Immature natural killer cell (primary cell): Measurements from ENCODE around the gene PHACTR1. TPM values are rescaled to one million over a fixed set of nuclear protein-coding genes. Genes with fewer than 3 reads are reported as not detected.
"Not testable (repeated sequence)": the region's sequence is repeated elsewhere in the genome, so short reads cannot be mapped to it uniquely, and the experiment has no call there.

ENCODE experiments used
- DNase-seq, 3 donors: peaks; one replicate each; pipeline ENCODE4 v3.0.0; 2022; ENCODE audit warnings: mixed read lengths in 1 of 3
- H3K27ac Mint-ChIP-seq, 6 donors: one replicate each; pipeline ENCODE4 v1.8.0; 2020; ENCODE audit warnings: mixed read lengths in 6 of 6, mild to moderate bottlenecking in 5 of 6, inconsistent platforms in 4 of 6, moderate library complexity in 3 of 6
- H3K27me3 Mint-ChIP-seq, 3 donors: one replicate each; pipeline ENCODE4 v1.8.0; 2020 to 2021; ENCODE audit warnings: low read depth in 3 of 3, mild to moderate bottlenecking in 3 of 3, mixed read lengths in 3 of 3, moderate library complexity in 3 of 3, inconsistent platforms in 1 of 3
- H3K36me3 Mint-ChIP-seq, 3 donors: one replicate each; pipeline ENCODE4 v1.8.0; 2020; ENCODE audit warnings: mixed read lengths in 3 of 3, inconsistent platforms in 2 of 3, mild to moderate bottlenecking in 2 of 3
- H3K4me1 Mint-ChIP-seq, 2 donors: one replicate each; pipeline ENCODE4 v1.8.0; 2020; ENCODE audit warnings: inconsistent platforms in 2 of 2, mild to moderate bottlenecking in 2 of 2, mixed read lengths in 2 of 2, moderate library complexity in 1 of 2
- H3K4me3 Mint-ChIP-seq, 5 donors: one replicate each; pipeline ENCODE4 v1.8.0; 2020; ENCODE audit warnings: mild to moderate bottlenecking in 5 of 5, mixed read lengths in 5 of 5, inconsistent platforms in 3 of 5, moderate library complexity in 3 of 5
- H3K9me3 Mint-ChIP-seq, 6 donors: one replicate each; pipeline ENCODE4 v1.8.0; 2020; ENCODE audit warnings: mild to moderate bottlenecking in 6 of 6, mixed read lengths in 6 of 6, inconsistent platforms in 4 of 6, moderate library complexity in 3 of 6
- polyA plus RNA-seq, 3 donors: library from polyadenylated mRNA; unstranded; fragments of 300-500 nt; fragmentation: Illumina TruSeq; gene quantifications; one replicate each; pipeline ENCODE4 v1.2.3, GENCODE V29; 2021

PHACTR1 gene
- polyA plus RNA-seq, 3 donors from 2014 or later: 0.41 to 1.1 (median 0.43) TPM

GRCh38 chr6:13238640-13239216 lies 522.2 kb downstream of the PHACTR1 start:
- DNase-seq: no peak
- Mint-ChIP-seq H3K27ac (no peak overlapping the region), H3K36me3 (peaks cover 0 to under 1% (median 0%) of the 10 kb centered on the region in 3 donors), H3K4me1 (no peaks in the 10 kb centered on the region), H3K9me3 (peaks cover 0 to 2% (median under 1%) of the 10 kb centered on the region in 6 donors), H3K4me3 (no peak overlapping the region), H3K27me3 (peaks cover 4 to 5% (median 5%) of the 10 kb centered on the region in 3 donors)

GRCh38 chr6:13239530-13240455 lies 523.2 kb downstream of the PHACTR1 start:
- peaks cover 0 to 4% (median 0%) of the 10 kb centered on the region in 3 donors for H3K36me3 Mint-ChIP-seq
- H3K27ac Mint-ChIP-seq: no peak overlapping the region
- H3K4me1 Mint-ChIP-seq: no peaks in the 10 kb centered on the region
- H3K4me3 Mint-ChIP-seq: no peak overlapping the region
- peaks cover 4 to 5% (median 5%) of the 10 kb centered on the region in 3 donors for H3K27me3 Mint-ChIP-seq
- peaks cover 0 to 6% (median under 1%) of the 10 kb centered on the region in 6 donors for H3K9me3 Mint-ChIP-seq
- DNase-seq: no peak

- Mint-ChIP-seq H3K9me3 (peaks cover 0 to 6% (median under 1%) of the 10 kb centered on the region in 6 donors), H3K36me3 (peaks cover 0 to 4% (median 0%) of the 10 kb centered on the region in 3 donors)
- no peak for DNase-seq
These were observed 524.8 kb downstream of the PHACTR1 start for GRCh38 chr6:13241364-13241763.

GRCh38 chr6:13242178-13242577 lies 525.6 kb downstream of the PHACTR1 start:
- Mint-ChIP-seq H3K36me3 (peaks cover 0 to 4% (median 0%) of the 10 kb centered on the region in 3 donors), H3K9me3 (peaks cover 0 to 6% (median under 1%) of the 10 kb centered on the region in 6 donors), H3K4me1 (no peaks in the 10 kb centered on the region), H3K4me3 (no peak overlapping the region), H3K27ac (no peak overlapping the region), H3K27me3 (peaks cover 0 to 5% (median 0%) of the 10 kb centered on the region in 3 donors)
- DNase-seq: no peak

More at GRCh38 chr6:13241364-13241763, 524.8 kb downstream of the PHACTR1 start:
- H3K4me1 Mint-ChIP-seq: no peaks in the 10 kb centered on the region
- H3K27ac Mint-ChIP-seq: no peak overlapping the region
- peaks cover 0 to 2% (median 2%) of the 10 kb centered on the region in 3 donors for H3K27me3 Mint-ChIP-seq
- H3K4me3 Mint-ChIP-seq: no peak overlapping the region

- no peaks in the 10 kb centered on the region for H3K4me1 Mint-ChIP-seq
- no peak overlapping the region for H3K27ac Mint-ChIP-seq
- peaks cover 0 to 4% (median 0%) of the 10 kb centered on the region in 3 donors for H3K36me3 Mint-ChIP-seq
- H3K4me3 Mint-ChIP-seq: no peak overlapping the region
- peaks cover 0 to 9% (median 0%) of the 10 kb centered on the region in 3 donors for H3K27me3 Mint-ChIP-seq
- no peak for DNase-seq
- H3K9me3 Mint-ChIP-seq: peaks cover 0 to 6% (median under 1%) of the 10 kb centered on the region in 6 donors
These were observed 526.0 kb downstream of the PHACTR1 start for GRCh38 chr6:13242590-13242989.

DNA sequence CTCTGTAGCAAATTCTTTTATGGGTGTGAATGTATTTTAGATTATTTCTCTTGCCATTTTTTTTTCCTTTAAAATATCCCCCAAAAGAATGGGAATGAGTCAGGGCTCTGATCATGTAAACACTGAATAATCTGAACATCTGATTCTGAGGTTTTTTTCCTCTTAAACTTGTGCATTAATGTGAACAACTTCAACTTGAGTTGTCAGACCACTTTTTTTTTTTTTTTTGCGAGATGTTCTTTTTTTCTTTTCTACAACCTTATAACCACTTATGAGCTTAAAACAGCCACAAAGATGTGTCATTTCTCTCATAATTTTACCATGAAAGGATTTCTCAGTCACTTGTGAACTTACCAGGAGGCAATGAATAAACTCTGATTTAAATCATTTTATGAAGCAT lies 526.5 kb downstream of the PHACTR1 start:
- no peak overlapping the region for H3K4me3 Mint-ChIP-seq
- DNase-seq: no peak
- H3K27ac Mint-ChIP-seq: no peak overlapping the region
- H3K27me3 Mint-ChIP-seq: peaks cover 0 to 10% (median 0%) of the 10 kb centered on the region in 3 donors
- H3K9me3 Mint-ChIP-seq: peaks cover 0 to 6% (median under 1%) of the 10 kb centered on the region in 6 donors
- H3K4me1 Mint-ChIP-seq: no peaks in the 10 kb centered on the region
- H3K36me3 Mint-ChIP-seq: peaks cover 0 to 4% (median 0%) of the 10 kb centered on the region in 3 donors

DNA sequence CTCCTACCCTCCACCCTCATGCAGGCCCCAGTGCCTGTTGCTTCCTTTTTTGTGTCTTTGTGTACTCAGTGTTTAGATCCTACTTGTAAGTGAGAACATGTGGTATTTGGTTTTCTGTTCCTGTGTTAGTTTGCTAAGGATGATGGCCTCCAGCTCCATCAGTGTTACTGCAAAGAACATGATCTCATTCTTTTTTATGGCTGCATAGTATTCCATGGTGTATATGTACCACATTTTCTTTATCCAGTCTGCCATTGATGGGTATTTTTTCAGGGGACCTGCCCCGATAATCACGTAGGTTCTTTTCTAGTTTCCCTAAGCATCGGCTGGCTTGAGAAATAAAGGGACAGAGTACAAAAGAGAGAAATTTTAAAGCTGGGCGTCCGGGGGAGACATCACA lies 527.2 kb downstream of the PHACTR1 start:
- not testable (repeated sequence) for H3K36me3 Mint-ChIP-seq, H3K27ac Mint-ChIP-seq, H3K4me1 Mint-ChIP-seq, H3K4me3 Mint-ChIP-seq, H3K9me3 Mint-ChIP-seq, DNase-seq
- peaks cover 0 to 13% (median 0%) of the 10 kb centered on the region in 3 donors for H3K27me3 Mint-ChIP-seq

DNA sequence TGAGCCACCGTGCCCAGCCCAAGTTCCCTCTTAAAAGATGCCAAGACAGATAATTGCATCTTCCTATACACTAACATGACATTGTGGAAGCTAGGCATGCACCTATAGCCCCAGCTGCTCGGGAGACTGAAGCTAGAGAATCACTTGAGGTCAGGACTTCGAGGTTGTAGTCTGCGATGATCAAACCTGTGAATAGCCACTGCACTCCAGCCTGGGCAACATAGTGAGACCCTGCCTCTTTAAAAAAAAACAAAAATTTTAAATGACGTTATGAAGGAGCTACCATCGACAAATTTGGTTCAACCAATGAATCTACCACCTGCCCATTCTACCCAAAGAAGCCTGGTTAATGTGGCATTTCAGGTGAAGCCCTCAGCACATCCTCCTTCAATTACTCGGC lies 531.1 kb downstream of the PHACTR1 start:
- H3K27ac Mint-ChIP-seq: no peak overlapping the region
- H3K4me1 Mint-ChIP-seq: no peaks in the 10 kb centered on the region
- peaks cover 0 to 4% (median 0%) of the 10 kb centered on the region in 3 donors for H3K36me3 Mint-ChIP-seq
- DNase-seq: no peak
- no peak overlapping the region for H3K4me3 Mint-ChIP-seq
- H3K27me3 Mint-ChIP-seq: peaks cover 0 to 15% (median 2%) of the 10 kb centered on the region in 3 donors
- peaks cover 0 to 6% (median 0%) of the 10 kb centered on the region in 6 donors for H3K9me3 Mint-ChIP-seq

- no peaks in the 10 kb centered on the region for H3K4me1 Mint-ChIP-seq
- peaks cover 0 to 4% (median 0%) of the 10 kb centered on the region in 3 donors for H3K36me3 Mint-ChIP-seq
These were observed 531.5 kb downstream of the PHACTR1 start for GRCh38 chr6:13248053-13248452.

GRCh38 chr6:13248584-13248985 lies 532.0 kb downstream of the PHACTR1 start:
- DNase-seq: no peak
- peaks cover 0 to 6% (median 0%) of the 10 kb centered on the region in 6 donors for H3K9me3 Mint-ChIP-seq
- H3K27me3 Mint-ChIP-seq: peaks cover 0 to 15% (median 2%) of the 10 kb centered on the region in 3 donors
- H3K27ac Mint-ChIP-seq: no peak overlapping the region
- H3K4me3 Mint-ChIP-seq: no peak overlapping the region
- H3K4me1 Mint-ChIP-seq: no peaks in the 10 kb centered on the region
- peaks cover 0 to 4% (median 0%) of the 10 kb centered on the region in 3 donors for H3K36me3 Mint-ChIP-seq

More at GRCh38 chr6:13248053-13248452, 531.5 kb downstream of the PHACTR1 start:
- no peak for DNase-seq
- no peak overlapping the region for H3K4me3 Mint-ChIP-seq
- H3K27ac Mint-ChIP-seq: no peak overlapping the region
- H3K9me3 Mint-ChIP-seq: peaks cover 0 to 6% (median 0%) of the 10 kb centered on the region in 6 donors
- peaks cover 0 to 15% (median 2%) of the 10 kb centered on the region in 3 donors for H3K27me3 Mint-ChIP-seq

DNA sequence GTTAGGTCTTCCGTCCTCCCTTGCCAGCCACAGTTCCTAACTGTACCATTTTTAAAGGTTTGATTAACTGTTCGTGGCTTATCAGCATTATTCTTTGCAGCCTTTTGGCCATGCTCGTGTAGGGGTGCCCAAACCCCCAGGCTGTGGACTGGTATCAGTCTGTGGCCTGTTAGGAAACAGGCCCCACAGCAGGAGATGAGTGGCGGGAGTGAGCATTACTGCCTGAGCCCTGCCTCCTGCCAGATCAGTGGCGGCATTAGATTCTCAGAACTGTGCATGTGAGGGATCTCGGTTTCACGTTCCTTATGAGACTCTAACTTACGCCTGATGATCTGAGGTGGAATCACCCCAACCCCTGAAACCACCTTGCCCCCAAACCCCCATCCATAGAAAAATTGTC lies 532.4 kb downstream of the PHACTR1 start:
- H3K4me3 Mint-ChIP-seq: no peak overlapping the region
- no peak for DNase-seq

GRCh38 chr6:13249817-13250216 lies 533.2 kb downstream of the PHACTR1 start:
- H3K4me3 Mint-ChIP-seq: no peak overlapping the region
- no peak for DNase-seq
- H3K4me1 Mint-ChIP-seq: no peaks in the 10 kb centered on the region
- peaks cover 0 to 15% (median 2%) of the 10 kb centered on the region in 3 donors for H3K27me3 Mint-ChIP-seq
- no peaks in the 10 kb centered on the region for H3K36me3 Mint-ChIP-seq
- no peaks in the 10 kb centered on the region for H3K9me3 Mint-ChIP-seq
- H3K27ac Mint-ChIP-seq: no peak overlapping the region

More for the DNA sequence above, 532.4 kb downstream of the PHACTR1 start:
- no peaks in the 10 kb centered on the region for H3K4me1 Mint-ChIP-seq
- H3K36me3 Mint-ChIP-seq: peaks cover 0 to 1% (median 0%) of the 10 kb centered on the region in 3 donors
- H3K27me3 Mint-ChIP-seq: peaks cover 0 to 15% (median 2%) of the 10 kb centered on the region in 3 donors
- no peak overlapping the region for H3K27ac Mint-ChIP-seq
- H3K9me3 Mint-ChIP-seq: peaks cover 0 to 2% (median 0%) of the 10 kb centered on the region in 6 donors

DNA sequence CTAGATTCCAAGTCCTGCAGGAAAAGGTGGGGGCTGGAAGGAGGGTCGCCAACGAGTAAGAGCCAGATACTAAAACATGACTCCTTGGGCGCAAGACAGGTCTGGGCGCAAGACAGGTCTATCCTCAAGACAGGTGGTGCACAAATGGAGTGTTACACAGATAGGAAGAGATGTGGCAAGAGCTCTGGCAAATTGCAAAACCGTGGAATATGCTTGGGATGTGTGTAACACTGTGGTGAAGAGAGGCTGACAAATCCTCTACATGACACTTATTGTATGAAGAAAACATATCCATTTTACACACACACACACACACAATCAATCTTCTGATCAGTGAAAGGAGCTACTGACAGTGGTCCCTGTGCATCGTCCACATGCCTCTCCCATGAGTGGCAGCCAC lies 534.1 kb downstream of the PHACTR1 start:
- no peaks in the 10 kb centered on the region for H3K4me1 Mint-ChIP-seq
- H3K4me3 Mint-ChIP-seq: no peak overlapping the region
- no peaks in the 10 kb centered on the region for H3K9me3 Mint-ChIP-seq
- H3K36me3 Mint-ChIP-seq: no peaks in the 10 kb centered on the region
- DNase-seq: no peak
- H3K27ac Mint-ChIP-seq: no peak overlapping the region
- H3K27me3 Mint-ChIP-seq: peaks cover 0 to 15% (median 2%) of the 10 kb centered on the region in 3 donors

- Mint-ChIP-seq H3K9me3 (peaks cover 0 to under 1% (median 0%) of the 10 kb centered on the region in 6 donors), H3K4me1 (no peaks in the 10 kb centered on the region), H3K27ac (no peak overlapping the region), H3K36me3 (no peaks in the 10 kb centered on the region), H3K27me3 (peaks cover 0 to 15% (median 2%) of the 10 kb centered on the region in 3 donors), H3K4me3 (no peak overlapping the region)
- DNase-seq: no peak
These were observed 534.7 kb downstream of the PHACTR1 start for GRCh38 chr6:13251242-13251641.
